Astrocyte of the spinal cord (primary cell): ENCODE results near the gene NOVA2.

Source experiments
- DNase-seq: peaks from one replicate; pipeline ENCODE4 v3.0.0; 2011; ENCODE audit warnings: low read depth, low spot score
- H3K4me3 ChIP-seq: 2 replicates; pipeline ENCODE4 v1.5.1; 2011; ENCODE audit warnings: low read depth, mild to moderate bottlenecking, low read length, moderate library complexity
- CTCF ChIP-seq: IDR thresholded peaks from 2 replicates; pipeline ENCODE4 v1.5.1; 2012; ENCODE audit warnings: low read depth, mild to moderate bottlenecking, low read length, inconsistent platforms
- in situ Hi-C: cut with HindIII; loops from 2 replicates; pipeline ENCODE4 v1.10.0; 2017; ENCODE audit warnings: low sequenced_read_pairs

Gene NOVA2

GRCh38 chr19:45990113-45990728, 16.6 kb upstream of the NOVA2 start:
- no peak for DNase-seq
- in situ Hi-C loops: no loop called here
- TF ChIP-seq CTCF: no peak
- no peak overlapping the region for H3K4me3 ChIP-seq

- TF ChIP-seq CTCF: no peak
- in situ Hi-C loops: no loop called here
- DNase-seq: no peak
- no peak overlapping the region for H3K4me3 ChIP-seq
Observed at GRCh38 chr19:45985321-45985720, 11.7 kb upstream of the NOVA2 start.

GRCh38 chr19:45981350-45981749, 7.7 kb upstream of the NOVA2 start:
- no peak for TF ChIP-seq CTCF
- H3K4me3 ChIP-seq: no peak overlapping the region
- no peak for DNase-seq
- in situ Hi-C loops: no loop called here

- DNase-seq: no peak
- in situ Hi-C loops: no loop called here
- no peak for TF ChIP-seq CTCF
- H3K4me3 ChIP-seq: no peak overlapping the region
Observed at GRCh38 chr19:45978156-45978555, 4.5 kb upstream of the NOVA2 start.

- H3K4me3 ChIP-seq: no peak overlapping the region
- no peak for DNase-seq
- in situ Hi-C loops: no loop called here
- TF ChIP-seq CTCF: no peak
Observed at GRCh38 chr19:45976178-45976577, 2.5 kb upstream of the NOVA2 start.

GRCh38 chr19:45975306-45976070, 1.8 kb upstream of the NOVA2 start:
- in situ Hi-C loops: no loop called here
- no peak for DNase-seq
- no peak overlapping the region for H3K4me3 ChIP-seq
- no peak for TF ChIP-seq CTCF
